Right lobe of liver (tissue), 6 donors: ENCODE measurements around the gene DTHD1. TPM values are rescaled to one million over a fixed set of nuclear protein-coding genes. Genes with fewer than 3 reads are reported as not detected.

Experiments used
- ATAC-seq, 4 donors: fragments of 200-7000 bp; cut with Tn5 transposase; one replicate each; pipeline ENCODE4 v1.9.1; 2020; ENCODE audit warnings: mild to moderate bottlenecking in 4 of 4, moderate library complexity in 4 of 4
- DNase-seq, 3 donors: peaks; one replicate each; pipeline ENCODE4 v3.0.0-alpha.2; 2020
- H3K27ac ChIP-seq, 3 donors: fragments of 200-600 bp; one replicate each; pipeline ENCODE4 v1.8.0; 2022
- H3K27me3 ChIP-seq, 2 donors: fragments of 200-600 bp; one replicate each; pipeline ENCODE4 v1.8.0; 2022
- H3K36me3 ChIP-seq, 4 donors: fragments of 200-600 bp; sonication (generic) in 1 of 4; one replicate each; pipeline versions ENCODE4 v1.5.1 to v1.8.0; 2017 to 2022; ENCODE audit warnings: control low read depth in 1 of 4
- H3K4me1 ChIP-seq, 4 donors: fragments of 200-600 bp; sonication (generic) in 1 of 4; one replicate each; pipeline versions ENCODE4 v1.5.1 to v1.8.0; 2017 to 2022; ENCODE audit warnings: control low read depth in 1 of 4
- H3K4me3 ChIP-seq, 3 donors: fragments of 200-600 bp; one replicate each; pipeline ENCODE4 v1.8.0; 2022
- H3K9me3 ChIP-seq, 4 donors: fragments of 200-600 bp; sonication (generic) in 1 of 4; one replicate each; pipeline versions ENCODE4 v1.5.1 to v1.8.0; 2017 to 2022; ENCODE audit warnings: control low read depth in 1 of 4
- CTCF ChIP-seq, 4 donors: fragments of 200-600 bp in 3 of 4; fragments of 450-650 bp in 1 of 4; IDR thresholded peaks; one replicate each; pipeline versions ENCODE4 v1.5.1 to v1.8.0; 2016 to 2022; ENCODE audit warnings: antibody characterized with exemption in 4 of 4, mild to moderate bottlenecking in 2 of 4
- POLR2A ChIP-seq: fragments of 450-650 bp; IDR thresholded peaks from one replicate; pipeline ENCODE4 v1.6.1; 2017; ENCODE audit warnings: antibody characterized with exemption, mild to moderate bottlenecking
- WGBS: methylation state at CpG from one replicate; pipeline ENCODE4 v1.1.6; 2018; ENCODE audit warnings: low coverage, low lambda C conversion rate; ENCODE audit not compliant: insufficient coverage; ENCODE audit errors: missing lambda C conversion rate; 5-methylcytosine and 5-hydroxymethylcytosine counted together
- intact Hi-C, 2 donors: fragments of 100-400 bp; cut with DNase I; formaldehyde crosslinking; loops; one replicate each; pipeline versions ENCODE4 v1.11.2 to v1.14.1; 2022
- long read RNA-seq: library from polyadenylated mRNA; unstranded; transcript quantifications from one replicate; pipeline ENCODE4 v2.0.0, GENCODE V29; 2019
- total RNA-seq, 6 experiments: library from RNA; depleted of rRNA in 2 of 6; stranded (reverse); fragments of >200 nt in 2 of 6; fragmentation: NEBNext Ultra II Directional in 3 of 6; extraction: Animal tissue kit (Norgen Biotek cat#: 25700) in 3 of 6; gene quantifications; one replicate each; pipeline versions ENCODE4 v1.1.0 to v1.2.4, GENCODE V29; 2016 to 2023
- donor health status: DM: no; HTN: yes; CAD: no.
- donor health status: DM: no; HTN: no; CAD: no.
- donor health status: DM: no; HTN: no; CAD: no.
- donor health status: DM: no; HTN: yes; CAD: no.
- donor health status: DM: no; HTN: yes; CAD: no.

The DTHD1 gene
- total RNA-seq: under 1 TPM in 4 of 6 experiments, not detected in 2; 0.07 to 0.12 (median 0.12) TPM
- long read RNA-seq: 0 reads

GRCh38 chr4:36281384-36282106, at the start of gene DTHD1:
DTHD1 (plus strand) TSS chr4:36281616; CDS start chr4:36281759, 143 bp downstream.
- Histone ChIP-seq H3K27me3 (no peaks in the 10 kb centered on the region), H3K27ac (no peak within 1 kb of the TSS), H3K36me3 (no peaks in the 10 kb centered on the region), H3K9me3 (no peaks in the 10 kb centered on the region), H3K4me1 (no peaks in the 10 kb centered on the region), H3K4me3 (no peak within 1 kb of the TSS)
- TF ChIP-seq POLR2A (no peak), CTCF (IDR thresholded peaks at IDR 0.05) (no peak)
- DNase-seq (no peak), ATAC-seq (no peak)
- intact Hi-C loops: no loop called here
- WGBS: 77% methylated on average over 5 of the region's 5 CpGs

GRCh38 chr4:36233567-36234266, 47.7 kb upstream of the DTHD1 start:
- Histone ChIP-seq H3K27ac (no peak overlapping the region), H3K9me3 (no peaks in the 10 kb centered on the region), H3K36me3 (no peaks in the 10 kb centered on the region), H3K27me3 (no peaks in the 10 kb centered on the region), H3K4me1 (no peaks in the 10 kb centered on the region), H3K4me3 (no peak overlapping the region)
- ATAC-seq: no peak
- intact Hi-C loops: no loop called here
- DNase-seq: no peak
- TF ChIP-seq POLR2A: no peak
- TF ChIP-seq CTCF (IDR thresholded peaks at IDR 0.05): no peak
- WGBS: 96% methylated on average over 10 of the region's 10 CpGs

GRCh38 chr4:36235306-36235705, 46.1 kb upstream of the DTHD1 start:
- intact Hi-C loops: no loop called here
- no peak overlapping the region for H3K27ac ChIP-seq
- H3K4me3 ChIP-seq: no peak overlapping the region
- DNase-seq: no peak
- no peak for ATAC-seq
- WGBS: 70% methylated on average over 3 of the region's 3 CpGs
- H3K27me3 ChIP-seq: no peaks in the 10 kb centered on the region
- TF ChIP-seq POLR2A (no peak), CTCF (IDR thresholded peaks at IDR 0.05) (no peak)
- H3K36me3 ChIP-seq: no peaks in the 10 kb centered on the region
- no peaks in the 10 kb centered on the region for H3K4me1 ChIP-seq
- no peaks in the 10 kb centered on the region for H3K9me3 ChIP-seq

GRCh38 chr4:36236159-36236558, 45.3 kb upstream of the DTHD1 start:
- DNase-seq (no peak), ATAC-seq (no peak)
- no peak for TF ChIP-seq CTCF (IDR thresholded peaks at IDR 0.05)
- TF ChIP-seq POLR2A: no peak
- 95% methylated on average over 1 of the region's 2 CpGs for WGBS
- H3K4me1 ChIP-seq: peaks cover 0 to 5% (median 0%) of the 10 kb centered on the region in 4 donors
- intact Hi-C loops: no loop called here
- no peaks in the 10 kb centered on the region for H3K27me3 ChIP-seq
- H3K9me3 ChIP-seq: no peaks in the 10 kb centered on the region
- H3K27ac ChIP-seq: no peak overlapping the region
- no peak overlapping the region for H3K4me3 ChIP-seq
- no peaks in the 10 kb centered on the region for H3K36me3 ChIP-seq
